ENCODE measurements around the gene PCBP3. TPM values are rescaled to one million over a fixed set of nuclear protein-coding genes. Genes with fewer than 3 reads are reported as not detected.

The PCBP3 gene
- total and polyA plus RNA-seq, 2 donors (not counting 3 experiments of a cell fraction or from before 2014, with no cell fraction given): 0.06 to 1.1 TPM

- H3K27me3 ChIP-seq (ENCODE audit: control insufficient read depth in 2 of 2, insufficient read depth in 2 of 2, low read length in 2 of 2): no peaks in the 10 kb centered on the region
- FAIRE-seq (no peak), DNase-seq (ENCODE audit: low read depth, low spot score) (no peak)
- H3K9me3 ChIP-seq (replicated peaks; ENCODE audit: control insufficient read depth, insufficient read depth, low read length): no peaks in the 10 kb centered on the region
- POLR2A ChIA-PET: no interaction called here
- H3K79me2 ChIP-seq (ENCODE audit: control insufficient read depth, insufficient read depth, low read length): no peaks in the 10 kb centered on the region
- no peaks in the 10 kb centered on the region for H4K20me1 ChIP-seq (replicated peaks; ENCODE audit: control insufficient read depth, extremely low read depth, insufficient read depth, low read length)
- no peak overlapping the region for H3K9ac ChIP-seq (replicated peaks; ENCODE audit: extremely low read depth, insufficient read depth, low read length)
- H3K36me3 ChIP-seq (ENCODE audit: control insufficient read depth in 2 of 2, extremely low read depth in 1 of 2, insufficient read depth in 2 of 2, low read length in 2 of 2): no peaks in the 10 kb centered on the region
- no peak overlapping the region for H3K4me3 ChIP-seq (replicated peaks in 1 of 3; ENCODE audit: insufficient read depth in 1 of 3, low read depth in 1 of 3, low read length in 3 of 3)
- H3K9me1 ChIP-seq (replicated peaks; ENCODE audit: control insufficient read depth, extremely low read depth, insufficient read depth, low read length): no peaks in the 10 kb centered on the region
- intact Hi-C loops (cut with micrococcal nuclease): no loop called here
- no peak overlapping the region for H3K27ac ChIP-seq (ENCODE audit: insufficient read depth, low read depth, low read length)
- CTCF ChIA-PET: no interaction called here
- dilution Hi-C loops (cut with MboI; ENCODE audit: extremely low pct_ligation_motif_present, low sequenced_read_pairs): no loop called here
- H3K4me1 ChIP-seq (ENCODE audit: control insufficient read depth, extremely low read depth, insufficient read depth, low read length): no peaks in the 10 kb centered on the region
- H3K4me2 ChIP-seq (ENCODE audit: insufficient read depth, low read length): no peak overlapping the region
- H2AFZ ChIP-seq (ENCODE audit: low read depth, low read length): no peak overlapping the region
- no TSS peak for BruUV-seq (replicated peaks)
- TF ChIP-seq POLR2AphosphoS5 (IDR thresholded peaks at IDR 0.05; ENCODE audit: insufficient read depth, low read depth, low read length): no peak
- no peak for TF ChIP-seq POLR2A (IDR thresholded peaks at IDR 0.05; ENCODE audit: low read depth, low read length)
Observed at GRCh38 chr21:45987121-45987711, 343.7 kb downstream of the PCBP3 start.

GRCh38 chr21:45988366-45989347 lies 345.1 kb downstream of the PCBP3 start:
- TF ChIP-seq EZH2 (IDR thresholded peaks at IDR 0.05; ENCODE audit: borderline replicate concordance, low read depth, low read length, severe bottlenecking): no peak
- TF ChIP-seq POLR2AphosphoS5 (IDR thresholded peaks at IDR 0.05; ENCODE audit: insufficient read depth, low read depth, low read length): no peak
- TF ChIP-seq JUN (IDR thresholded peaks at IDR 0.05; ENCODE audit: borderline replicate concordance, insufficient read depth, insufficient read length, low read depth): no peak
- no peak for TF ChIP-seq GATA2 (IDR thresholded peaks at IDR 0.05; ENCODE audit: insufficient read depth, insufficient read length, low read depth, low read length)
- TF ChIP-seq MYC (IDR thresholded peaks at IDR 0.05; ENCODE audit: low read depth, low read length): no peak
- TF ChIP-seq CTCF (IDR thresholded peaks at IDR 0.05; ENCODE audit: extremely low read depth in 1 of 2, insufficient read depth in 1 of 2, low read depth in 1 of 2, low read length in 2 of 2): no peak
- TF ChIP-seq FOS (IDR thresholded peaks at IDR 0.05; ENCODE audit: borderline replicate concordance, insufficient read depth, low read length): no peak
- TF ChIP-seq MAX (IDR thresholded peaks at IDR 0.05; ENCODE audit: insufficient read depth, insufficient read length): no peak
- no peak for TF ChIP-seq POLR2A (IDR thresholded peaks at IDR 0.05; ENCODE audit: low read depth, low read length)
- FAIRE-seq (no peak), DNase-seq (ENCODE audit: low read depth, low spot score) (no peak)
- no peak overlapping the region for H3K9ac ChIP-seq (replicated peaks; ENCODE audit: extremely low read depth, insufficient read depth, low read length)
- no peak overlapping the region for H3K4me3 ChIP-seq (replicated peaks in 1 of 3; ENCODE audit: insufficient read depth in 1 of 3, low read depth in 1 of 3, low read length in 3 of 3)
- dilution Hi-C loops (cut with MboI; ENCODE audit: extremely low pct_ligation_motif_present, low sequenced_read_pairs): no loop called here
- no peaks in the 10 kb centered on the region for H3K9me3 ChIP-seq (replicated peaks; ENCODE audit: control insufficient read depth, insufficient read depth, low read length)
- intact Hi-C loops (cut with micrococcal nuclease): no loop called here
- no peak overlapping the region for H3K27ac ChIP-seq (ENCODE audit: insufficient read depth, low read depth, low read length)
- no peak overlapping the region for H2AFZ ChIP-seq (ENCODE audit: low read depth, low read length)
- H3K4me2 ChIP-seq (ENCODE audit: insufficient read depth, low read length): no peak overlapping the region
- H3K79me2 ChIP-seq (ENCODE audit: control insufficient read depth, insufficient read depth, low read length): no peaks in the 10 kb centered on the region
- H3K27me3 ChIP-seq (ENCODE audit: control insufficient read depth in 2 of 2, insufficient read depth in 2 of 2, low read length in 2 of 2): no peaks in the 10 kb centered on the region
- no peaks in the 10 kb centered on the region for H3K9me1 ChIP-seq (replicated peaks; ENCODE audit: control insufficient read depth, extremely low read depth, insufficient read depth, low read length)
- H4K20me1 ChIP-seq (replicated peaks; ENCODE audit: control insufficient read depth, extremely low read depth, insufficient read depth, low read length): no peaks in the 10 kb centered on the region
- no TSS peak for BruUV-seq (replicated peaks)
- POLR2A ChIA-PET: no interaction called here
- no peaks in the 10 kb centered on the region for H3K36me3 ChIP-seq (ENCODE audit: control insufficient read depth in 2 of 2, extremely low read depth in 1 of 2, insufficient read depth in 2 of 2, low read length in 2 of 2)
- H3K4me1 ChIP-seq (ENCODE audit: control insufficient read depth, extremely low read depth, insufficient read depth, low read length): no peaks in the 10 kb centered on the region
- CTCF ChIA-PET: no interaction called here

All from endothelial cell of umbilical vein (primary cell).